ENCODE data around the gene LRP8. TPM values are rescaled to one million over a fixed set of nuclear protein-coding genes. Genes with fewer than 3 reads are reported as not detected.

LRP8 gene
- polyA plus RNA-seq, 2 of the 4 experiments (the other 2 are of a cell fraction): 32.6 to 46.1 TPM

- CTCF ChIA-PET: no interaction called here
- TF ChIP-seq KDM1A (IDR thresholded peaks at IDR 0.05; ENCODE audit: low read depth): no peak
- TF ChIP-seq HOXB13 (CRISPR knock-in tag; IDR thresholded peaks at IDR 0.05; ENCODE audit: low read depth): no peak
- TF ChIP-seq HEYL (CRISPR knock-in tag; IDR thresholded peaks at IDR 0.05): no peak
- TF ChIP-seq RARB (CRISPR knock-in tag; IDR thresholded peaks at IDR 0.05): no peak
- no peak for TF ChIP-seq JUNB (IDR thresholded peaks at IDR 0.05)
- TF ChIP-seq REST (IDR thresholded peaks at IDR 0.05): no peak
- no peak for TF ChIP-seq ZNF302 (CRISPR knock-in tag; IDR thresholded peaks at IDR 0.05)
- TF ChIP-seq ATOH8 (CRISPR knock-in tag; IDR thresholded peaks at IDR 0.05; ENCODE audit: low read depth): no peak
- no peak for TF ChIP-seq MAZ (IDR thresholded peaks at IDR 0.05; ENCODE audit: borderline replicate concordance, low read depth, low read length)
Observed at GRCh38 chr1:53371851-53372250, 44.0 kb upstream of the LRP8 start.

GRCh38 chr1:53371121-53371666 is 43.3 kb upstream of the LRP8 start:
- ATAC-seq (no peak), FAIRE-seq (no peak)
- POLR2A ChIA-PET: no interaction called here

More at GRCh38 chr1:53371851-53372250, 44.0 kb upstream of the LRP8 start:
- H3K9me3 ChIP-seq: no peaks in the 10 kb centered on the region
- no peak overlapping the region for H3K27ac ChIP-seq
- FAIRE-seq: no peak
- H3K4me2 ChIP-seq: no peak overlapping the region
- no peak for DNase-seq (ENCODE audit: low read depth in 1 of 2, low spot score in 1 of 2)
- WGBS (ENCODE audit: missing lambda C conversion rate): 57% methylated on average over 5 of the region's 5 CpGs
- no peak for ATAC-seq
- H3K4me3 ChIP-seq: no peak overlapping the region
- no peaks in the 10 kb centered on the region for H3K4me1 ChIP-seq
- POLR2A ChIA-PET: no interaction called here

More at GRCh38 chr1:53371121-53371666, 43.3 kb upstream of the LRP8 start:
- H3K4me2 ChIP-seq: no peak overlapping the region
- no peak overlapping the region for H3K4me3 ChIP-seq
- TF ChIP-seq HDAC2 (IDR thresholded peaks at IDR 0.05): no peak
- no peak for TF ChIP-seq FOXS1 (CRISPR knock-in tag; IDR thresholded peaks at IDR 0.05)
- TF ChIP-seq RARB (CRISPR knock-in tag; IDR thresholded peaks at IDR 0.05): no peak
- TF ChIP-seq MAX (IDR thresholded peaks at IDR 0.05): no peak
- no peak for TF ChIP-seq BHLHE40 (IDR thresholded peaks at IDR 0.05; ENCODE audit: low read depth, low read length)
- no peak for TF ChIP-seq PBX3 (IDR thresholded peaks at IDR 0.05)
- TF ChIP-seq FOSL2 (IDR thresholded peaks at IDR 0.05): no peak
- no peak for TF ChIP-seq FOSL2 (CRISPR knock-in tag; IDR thresholded peaks at IDR 0.05)
- no peak for TF ChIP-seq GATA3 (IDR thresholded peaks at IDR 0.05; ENCODE audit: borderline replicate concordance)
- no peak for TF ChIP-seq USF2 (IDR thresholded peaks at IDR 0.05)
- TF ChIP-seq EP300 (IDR thresholded peaks at IDR 0.05): no peak
- TF ChIP-seq KDM1A (IDR thresholded peaks at IDR 0.05; ENCODE audit: low read depth): no peak
- no peak for DNase-seq (ENCODE audit: low read depth in 1 of 2, low spot score in 1 of 2)
- WGBS (ENCODE audit: missing lambda C conversion rate): 84% methylated on average over 9 of the region's 15 CpGs
- CTCF ChIA-PET: interaction anchor here (1.2 to 1.5 kb wide), 2 partner anchors 10 to 11 kb away, joined by 3 read pairs; no protein-coding TSS in a partner anchor
- H3K9me3 ChIP-seq: no peaks in the 10 kb centered on the region
- no peaks in the 10 kb centered on the region for H3K4me1 ChIP-seq
- no peak overlapping the region for H3K27ac ChIP-seq
